Activated naive CD4-positive, alpha-beta T cell treated with anti-CD3 and anti-CD28 coated beads for 36 hours (primary cell): ENCODE measurements around the gene OR14A2. TPM values are rescaled to one million over a fixed set of nuclear protein-coding genes. Genes with fewer than 3 reads are reported as not detected.
"Not testable (repeated sequence)": the region's sequence is repeated elsewhere in the genome, so short reads cannot be mapped to it uniquely, and the experiment has no call there.

ENCODE experiments used
- CTCF ChIA-PET: fragments of 350-600 bp; sonication (Branson Sonifier 250); formaldehyde crosslinking; loops from one replicate; lab custom pipeline; 2021; ENCODE audit warnings: antibody characterized with exemption; lab: Charles Lee
- DNase-seq: peaks from one replicate; pipeline ENCODE4 v3.0.0-alpha.2; 2020
- H3K27ac Mint-ChIP-seq: one replicate; pipeline ENCODE4 v1.8.0; 2021; ENCODE audit warnings: mild to moderate bottlenecking, mixed read lengths
- H3K27me3 Mint-ChIP-seq: one replicate; pipeline ENCODE4 v1.8.0; 2021; ENCODE audit warnings: low read depth, mixed read lengths
- H3K36me3 Mint-ChIP-seq: one replicate; pipeline ENCODE4 v1.8.0; 2021; ENCODE audit warnings: low read depth, mixed read lengths
- H3K4me1 Mint-ChIP-seq: one replicate; pipeline ENCODE4 v1.8.0; 2021; ENCODE audit warnings: low read depth, mixed read lengths
- H3K4me3 Mint-ChIP-seq: one replicate; pipeline ENCODE4 v1.8.0; 2021; ENCODE audit warnings: mild to moderate bottlenecking, moderate library complexity, mixed read lengths
- H3K9me3 Mint-ChIP-seq: one replicate; pipeline ENCODE4 v1.8.0; 2021; ENCODE audit warnings: mixed read lengths
- intact Hi-C: fragments of 100-400 bp; cut with micrococcal nuclease; formaldehyde crosslinking; loops from one replicate; pipeline ENCODE4 v1.15.1; 2023
- total RNA-seq, 2 experiments: library from RNA; stranded (reverse); gene quantifications; one replicate each; pipeline ENCODE4 v1.2.3, GENCODE V29; 2021

The OR14A2 gene
- total RNA-seq, 2 experiments from 2014 or later, result not detected

GRCh38 chr1:247716546-247716945 lies 31.4 kb downstream of the OR14A2 start, which contains the start of gene OR6F1:
TSS of gene OR6F1 (minus strand) at chr1:247716646. CDS start at chr1:247712755, 3,891 bp downstream.
- no peaks in the 10 kb centered on the region for H3K4me1 Mint-ChIP-seq
- CTCF ChIA-PET, result no interaction called here
- no peaks in the 10 kb centered on the region for H3K9me3 Mint-ChIP-seq
- H3K4me3 Mint-ChIP-seq, result no peak within 1 kb of the TSS
- H3K36me3 Mint-ChIP-seq, result no peaks in the 10 kb centered on the region
- peaks cover 3% of the 10 kb centered on the region for H3K27me3 Mint-ChIP-seq
- intact Hi-C loops, result no loop called here
- no peak for DNase-seq
- H3K27ac Mint-ChIP-seq, result no peak within 1 kb of the TSS

DNA sequence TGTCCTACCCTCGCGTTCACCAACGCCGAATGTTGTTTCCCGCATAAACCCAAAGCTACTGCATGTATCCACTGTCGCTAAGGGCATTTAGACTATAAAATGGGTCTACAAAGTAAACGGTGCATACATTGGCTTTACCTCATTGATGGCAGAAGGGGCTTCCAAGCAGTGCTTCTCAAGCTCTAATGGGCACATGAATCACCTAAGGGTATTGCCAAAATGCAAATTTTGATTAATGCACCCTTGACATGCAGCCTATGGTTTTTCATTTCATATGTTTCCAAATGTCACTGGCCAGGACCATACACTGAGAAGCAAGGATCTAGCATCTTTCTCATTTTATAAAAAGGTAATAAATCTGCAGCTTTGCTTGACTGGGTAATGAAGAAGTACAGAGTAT lies 34.2 kb downstream of the OR14A2 start:
- CTCF ChIA-PET, result interaction anchor here (0.5 to 0.6 kb wide), 2 partner anchors 323 to 712 kb away, joined by 3 to 6 read pairs; no protein-coding TSS in a partner anchor
- Mint-ChIP-seq H3K27me3 (peaks cover 3% of the 10 kb centered on the region), H3K27ac (no peak overlapping the region), H3K36me3 (no peaks in the 10 kb centered on the region), H3K9me3 (no peaks in the 10 kb centered on the region), H3K4me1 (no peaks in the 10 kb centered on the region), H3K4me3 (no peak overlapping the region)
- intact Hi-C loops, result no loop called here
- DNase-seq, result no peak

DNA sequence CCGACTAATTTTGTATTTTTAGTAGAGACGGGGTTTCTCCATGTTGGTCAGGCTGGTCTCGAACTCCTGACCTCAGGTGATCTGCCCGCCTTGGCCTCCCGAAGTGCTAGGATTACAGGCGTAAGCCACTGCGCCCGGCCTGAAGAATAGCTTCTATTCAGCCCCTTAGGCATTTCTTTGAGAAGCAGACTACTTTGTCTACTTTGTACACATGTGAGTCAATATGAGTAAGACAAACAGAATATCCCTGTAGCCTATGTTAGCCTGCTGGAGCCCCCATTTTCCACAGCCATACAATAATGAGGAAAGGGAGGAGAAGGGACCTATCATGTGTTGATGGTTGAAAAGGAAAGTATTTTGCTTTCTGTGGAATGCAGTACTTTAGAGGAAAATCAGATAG lies 37.3 kb downstream of the OR14A2 start:
- CTCF ChIA-PET, H3K4me1 Mint-ChIP-seq, intact Hi-C loops, DNase-seq, H3K36me3 Mint-ChIP-seq, H3K27ac Mint-ChIP-seq, H3K9me3 Mint-ChIP-seq, H3K27me3 Mint-ChIP-seq, H3K4me3 Mint-ChIP-seq: not testable (repeated sequence)

- H3K27ac Mint-ChIP-seq, result no peak overlapping the region
- DNase-seq, result no peak
- no peaks in the 10 kb centered on the region for H3K36me3 Mint-ChIP-seq
- no peak overlapping the region for H3K4me3 Mint-ChIP-seq
- intact Hi-C loops, result no loop called here
- H3K27me3 Mint-ChIP-seq, result peaks cover 6% of the 10 kb centered on the region
- CTCF ChIA-PET, result interaction anchor here (1.4 kb wide), 1 partner anchor 21 kb away, joined by 3 read pairs; no protein-coding TSS in a partner anchor
- H3K4me1 Mint-ChIP-seq, result no peaks in the 10 kb centered on the region
- H3K9me3 Mint-ChIP-seq, result no peaks in the 10 kb centered on the region
These were observed 46.6 kb downstream of the OR14A2 start for GRCh38 chr1:247701338-247701737.

- H3K27ac Mint-ChIP-seq, result no peak overlapping the region
- H3K27me3 Mint-ChIP-seq, result peaks cover 4% of the 10 kb centered on the region
- intact Hi-C loops, result loop anchor here (5.0 kb wide), 3 partner anchors 176 to 721 kb away; partner anchors contain the start of genes OR2T1 and TRIM58
- H3K36me3 Mint-ChIP-seq, result no peaks in the 10 kb centered on the region
- H3K4me3 Mint-ChIP-seq, result no peak overlapping the region
- DNase-seq, result peak; percentile 64
- no peaks in the 10 kb centered on the region for H3K9me3 Mint-ChIP-seq
- H3K4me1 Mint-ChIP-seq, result no peaks in the 10 kb centered on the region
- CTCF ChIA-PET, result interaction anchor here (1.0 kb wide), 1 partner anchor 20 kb away, joined by 3 read pairs; no protein-coding TSS in a partner anchor
These were observed 66.5 kb downstream of the OR14A2 start for GRCh38 chr1:247681288-247681897.

- no peak for DNase-seq
- H3K27ac Mint-ChIP-seq, result no peak overlapping the region
- intact Hi-C loops, result loop anchor here (5.0 kb wide), 3 partner anchors 177 to 722 kb away; partner anchors contain the start of genes OR2T1 and TRIM58
- no peaks in the 10 kb centered on the region for H3K4me1 Mint-ChIP-seq
- no peak overlapping the region for H3K4me3 Mint-ChIP-seq
- H3K27me3 Mint-ChIP-seq, result peaks cover 4% of the 10 kb centered on the region
- no peaks in the 10 kb centered on the region for H3K36me3 Mint-ChIP-seq
- H3K9me3 Mint-ChIP-seq, result no peaks in the 10 kb centered on the region
- CTCF ChIA-PET, result interaction anchor here (1.0 kb wide), 2 partner anchors 21 to 307 kb away, joined by 3 read pairs; no protein-coding TSS in a partner anchor
These were observed 67.8 kb downstream of the OR14A2 start for GRCh38 chr1:247680171-247680570.

GRCh38 chr1:247679639-247680038 lies 68.3 kb downstream of the OR14A2 start, which contains the start of gene OR13G1:
TSS of gene OR13G1 (minus strand) at chr1:247679739. CDS start at chr1:247673041, 6,698 bp downstream.
- CTCF ChIA-PET, result interaction anchor here (0.9 to 1.0 kb wide), 2 partner anchors 30 to 307 kb away, joined by 3 read pairs; no protein-coding TSS in a partner anchor
- Mint-ChIP-seq H3K27me3 (peaks cover 4% of the 10 kb centered on the region), H3K27ac (no peak within 1 kb of the TSS), H3K9me3 (no peaks in the 10 kb centered on the region), H3K4me3 (no peak within 1 kb of the TSS), H3K4me1 (no peaks in the 10 kb centered on the region), H3K36me3 (no peaks in the 10 kb centered on the region)
- no peak for DNase-seq
- intact Hi-C loops, result loop anchor here (5.0 kb wide), 3 partner anchors 178 to 723 kb away; partner anchors contain the start of genes OR2T1 and TRIM58

Other genes with a start within 250 kb of the OR14A2 start
- gene OR2C3, start 211.7 kb downstream of the OR14A2 start, total RNA-seq, result not detected
- gene GCSAML, start 199.0 kb downstream of the OR14A2 start, total RNA-seq, result not detected
- gene OR2G2, start 159.8 kb downstream of the OR14A2 start, total RNA-seq, result not detected
- gene OR2G3, start 142.6 kb downstream of the OR14A2 start, total RNA-seq, result not detected
- gene OR13G1, start 68.4 kb downstream of the OR14A2 start, total RNA-seq, result not detected
- gene OR6F1, start 31.5 kb downstream of the OR14A2 start, total RNA-seq, result not detected
- gene OR14K1, start 9.5 kb downstream of the OR14A2 start, total RNA-seq, result not detected
- not detected for gene OR1C1, start 12.4 kb upstream of the OR14A2 start, total RNA-seq
- not detected for gene OR14A16, start 76.0 kb upstream of the OR14A2 start, total RNA-seq
- gene OR11L1, start 93.8 kb upstream of the OR14A2 start, total RNA-seq, result not detected
- under 1 TPM; 0.12 to 0.17 TPM for gene TRIM58, start 109.0 kb upstream of the OR14A2 start, total RNA-seq
- gene OR2W3, start 147.4 kb upstream of the OR14A2 start, total RNA-seq, result not detected
- not detected for gene OR2T8, start 172.1 kb upstream of the OR14A2 start, total RNA-seq
- not detected for gene OR2AJ1, start 176.7 kb upstream of the OR14A2 start, total RNA-seq
- gene OR2L8, start 200.7 kb upstream of the OR14A2 start, total RNA-seq, result under 1 TPM in 1 of 2 experiments, not detected in 1; 0.21 TPM
- gene OR2AK2, start 217.1 kb upstream of the OR14A2 start, total RNA-seq, result not detected